ENCODE data around the gene INA.

DNA sequence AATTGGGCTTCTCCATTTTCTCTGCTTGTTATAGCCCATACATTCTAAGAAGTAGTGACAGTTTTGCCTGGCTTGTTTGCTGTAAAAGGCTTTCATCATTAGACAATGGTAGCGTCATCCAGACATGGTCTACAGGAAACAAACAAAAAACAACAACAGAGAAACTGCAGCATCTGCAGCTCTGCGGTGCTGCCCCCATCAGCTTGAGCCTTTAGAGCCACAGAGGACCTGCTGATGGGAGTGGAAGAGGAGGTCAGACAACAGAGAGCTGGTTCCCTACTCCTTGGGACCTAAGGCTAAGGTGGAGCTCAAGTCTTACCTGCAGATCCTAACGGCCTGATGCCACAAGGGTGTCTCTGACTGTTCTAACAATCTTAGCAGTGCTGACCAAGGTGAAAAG lies 3.1 kb downstream of the INA start:
- TF ChIP-seq, protein P1, sequence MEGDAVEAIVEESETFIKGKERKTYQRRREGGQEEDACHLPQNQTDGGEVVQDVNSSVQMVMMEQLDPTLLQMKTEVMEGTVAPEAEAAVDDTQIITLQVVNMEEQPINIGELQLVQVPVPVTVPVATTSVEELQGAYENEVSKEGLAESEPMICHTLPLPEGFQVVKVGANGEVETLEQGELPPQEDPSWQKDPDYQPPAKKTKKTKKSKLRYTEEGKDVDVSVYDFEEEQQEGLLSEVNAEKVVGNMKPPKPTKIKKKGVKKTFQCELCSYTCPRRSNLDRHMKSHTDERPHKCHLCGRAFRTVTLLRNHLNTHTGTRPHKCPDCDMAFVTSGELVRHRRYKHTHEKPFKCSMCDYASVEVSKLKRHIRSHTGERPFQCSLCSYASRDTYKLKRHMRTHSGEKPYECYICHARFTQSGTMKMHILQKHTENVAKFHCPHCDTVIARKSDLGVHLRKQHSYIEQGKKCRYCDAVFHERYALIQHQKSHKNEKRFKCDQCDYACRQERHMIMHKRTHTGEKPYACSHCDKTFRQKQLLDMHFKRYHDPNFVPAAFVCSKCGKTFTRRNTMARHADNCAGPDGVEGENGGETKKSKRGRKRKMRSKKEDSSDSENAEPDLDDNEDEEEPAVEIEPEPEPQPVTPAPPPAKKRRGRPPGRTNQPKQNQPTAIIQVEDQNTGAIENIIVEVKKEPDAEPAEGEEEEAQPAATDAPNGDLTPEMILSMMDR (conservative IDR thresholded peaks at IDR 0.05 in 1 of 2, IDR thresholded peaks at IDR 0.05 in 1 of 2; ENCODE audit: low read depth in 1 of 2, low read length in 2 of 2), result no peak
- no peak for TF ChIP-seq EZH2 (IDR thresholded peaks at IDR 0.05; ENCODE audit: low read length, missing control alignments)

All from fibroblast of lung (primary cell).